T-helper 2 cell treated with Interferon-gamma antibody and Interleukin-4, amounts not matched to agents 5 μg/mL and 100 μg/mL, for 36 hours (primary cell): ENCODE data around the gene NTN4.

ENCODE experiments used
- DNase-seq: peaks from one replicate; pipeline ENCODE4 v3.0.0; 2021; ENCODE audit warnings: low spot score
- H3K27ac Mint-ChIP-seq: one replicate; pipeline ENCODE4 v1.8.0; 2021; ENCODE audit warnings: mild to moderate bottlenecking, mixed read lengths
- H3K27me3 Mint-ChIP-seq: one replicate; pipeline ENCODE4 v1.8.0; 2021; ENCODE audit warnings: low read depth, mixed read lengths
- H3K36me3 Mint-ChIP-seq: one replicate; pipeline ENCODE4 v1.8.0; 2021; ENCODE audit warnings: low read depth, mixed read lengths
- H3K4me1 Mint-ChIP-seq: one replicate; pipeline ENCODE4 v1.8.0; 2021; ENCODE audit warnings: low read depth, mixed read lengths
- H3K4me3 Mint-ChIP-seq: one replicate; pipeline ENCODE4 v1.8.0; 2022; ENCODE audit warnings: mild to moderate bottlenecking, moderate library complexity, mixed read lengths
- H3K9me3 Mint-ChIP-seq: one replicate; pipeline ENCODE4 v1.8.0; 2021; ENCODE audit warnings: mixed read lengths

The NTN4 gene

GRCh38 chr12:95723693-95724384, 66.7 kb downstream of the NTN4 start:
- no peak overlapping the region for H3K4me3 Mint-ChIP-seq
- peaks cover 7% of the 10 kb centered on the region for H3K9me3 Mint-ChIP-seq
- H3K27me3 Mint-ChIP-seq: peaks cover 4% of the 10 kb centered on the region
- H3K36me3 Mint-ChIP-seq: no peaks in the 10 kb centered on the region
- no peak for DNase-seq
- H3K4me1 Mint-ChIP-seq: no peaks in the 10 kb centered on the region
- no peak overlapping the region for H3K27ac Mint-ChIP-seq

GRCh38 chr12:95721320-95721719, 69.2 kb downstream of the NTN4 start:
- H3K4me1 Mint-ChIP-seq: no peaks in the 10 kb centered on the region
- H3K9me3 Mint-ChIP-seq: no peaks in the 10 kb centered on the region
- H3K4me3 Mint-ChIP-seq: no peak overlapping the region
- no peak overlapping the region for H3K27ac Mint-ChIP-seq
- DNase-seq: no peak
- peaks cover 9% of the 10 kb centered on the region for H3K27me3 Mint-ChIP-seq
- H3K36me3 Mint-ChIP-seq: no peaks in the 10 kb centered on the region

- H3K9me3 Mint-ChIP-seq: no peaks in the 10 kb centered on the region
- no peaks in the 10 kb centered on the region for H3K4me1 Mint-ChIP-seq
- no peak for DNase-seq
- H3K27me3 Mint-ChIP-seq: peaks cover 5% of the 10 kb centered on the region
- no peak overlapping the region for H3K27ac Mint-ChIP-seq
- H3K4me3 Mint-ChIP-seq: no peak overlapping the region
- no peaks in the 10 kb centered on the region for H3K36me3 Mint-ChIP-seq
Measured at GRCh38 chr12:95720146-95720545, 70.4 kb downstream of the NTN4 start.

- no peaks in the 10 kb centered on the region for H3K36me3 Mint-ChIP-seq
- no peak overlapping the region for H3K4me3 Mint-ChIP-seq
- H3K27ac Mint-ChIP-seq: no peak overlapping the region
- DNase-seq: no peak
- peaks cover 9% of the 10 kb centered on the region for H3K27me3 Mint-ChIP-seq
- H3K4me1 Mint-ChIP-seq: no peaks in the 10 kb centered on the region
- H3K9me3 Mint-ChIP-seq: no peaks in the 10 kb centered on the region
Measured at GRCh38 chr12:95718772-95719171, 71.8 kb downstream of the NTN4 start.

GRCh38 chr12:95718006-95718431, 72.5 kb downstream of the NTN4 start:
- Mint-ChIP-seq H3K9me3 (no peaks in the 10 kb centered on the region), H3K4me3 (no peak overlapping the region), H3K27me3 (peaks cover 9% of the 10 kb centered on the region), H3K27ac (no peak overlapping the region), H3K4me1 (no peaks in the 10 kb centered on the region), H3K36me3 (no peaks in the 10 kb centered on the region)
- DNase-seq: no peak

GRCh38 chr12:95717316-95717928, 73.1 kb downstream of the NTN4 start:
- no peak for DNase-seq
- Mint-ChIP-seq H3K4me3 (no peak overlapping the region), H3K27ac (no peak overlapping the region), H3K9me3 (no peaks in the 10 kb centered on the region), H3K36me3 (no peaks in the 10 kb centered on the region), H3K27me3 (peaks cover 9% of the 10 kb centered on the region), H3K4me1 (no peaks in the 10 kb centered on the region)

GRCh38 chr12:95715177-95715576, 75.4 kb downstream of the NTN4 start:
- Mint-ChIP-seq H3K4me1 (no peaks in the 10 kb centered on the region), H3K27ac (no peak overlapping the region), H3K4me3 (no peak overlapping the region), H3K27me3 (peaks cover 9% of the 10 kb centered on the region), H3K36me3 (no peaks in the 10 kb centered on the region), H3K9me3 (no peaks in the 10 kb centered on the region)
- no peak for DNase-seq

GRCh38 chr12:95712269-95712668, 78.3 kb downstream of the NTN4 start:
- Mint-ChIP-seq H3K4me1 (no peaks in the 10 kb centered on the region), H3K9me3 (no peaks in the 10 kb centered on the region)

GRCh38 chr12:95710386-95710785, 80.2 kb downstream of the NTN4 start:
- Mint-ChIP-seq H3K27ac (no peak overlapping the region), H3K27me3 (peaks cover 12% of the 10 kb centered on the region), H3K9me3 (no peaks in the 10 kb centered on the region), H3K4me1 (no peaks in the 10 kb centered on the region), H3K36me3 (no peaks in the 10 kb centered on the region), H3K4me3 (no peak overlapping the region)
- DNase-seq: no peak

More at GRCh38 chr12:95712269-95712668, 78.3 kb downstream of the NTN4 start:
- no peaks in the 10 kb centered on the region for H3K36me3 Mint-ChIP-seq
- no peak overlapping the region for H3K4me3 Mint-ChIP-seq
- peaks cover 11% of the 10 kb centered on the region for H3K27me3 Mint-ChIP-seq
- H3K27ac Mint-ChIP-seq: no peak overlapping the region
- DNase-seq: no peak

- Mint-ChIP-seq H3K9me3 (no peaks in the 10 kb centered on the region), H3K36me3 (no peaks in the 10 kb centered on the region), H3K27me3 (peaks cover 7% of the 10 kb centered on the region), H3K27ac (no peak overlapping the region), H3K4me3 (no peak overlapping the region), H3K4me1 (no peaks in the 10 kb centered on the region)
- no peak for DNase-seq
Measured at GRCh38 chr12:95709152-95709551, 81.4 kb downstream of the NTN4 start.

GRCh38 chr12:95705143-95705542, 85.4 kb downstream of the NTN4 start:
- H3K27ac Mint-ChIP-seq: no peak overlapping the region
- no peak overlapping the region for H3K4me3 Mint-ChIP-seq
- H3K9me3 Mint-ChIP-seq: no peaks in the 10 kb centered on the region
- no peak for DNase-seq
- peaks cover 7% of the 10 kb centered on the region for H3K27me3 Mint-ChIP-seq
- H3K4me1 Mint-ChIP-seq: no peaks in the 10 kb centered on the region
- H3K36me3 Mint-ChIP-seq: no peaks in the 10 kb centered on the region

GRCh38 chr12:95703986-95704385, 86.6 kb downstream of the NTN4 start:
- Mint-ChIP-seq H3K4me3 (no peak overlapping the region), H3K9me3 (no peaks in the 10 kb centered on the region), H3K27me3 (peaks cover 7% of the 10 kb centered on the region), H3K4me1 (no peaks in the 10 kb centered on the region), H3K27ac (no peak overlapping the region), H3K36me3 (no peaks in the 10 kb centered on the region)
- no peak for DNase-seq

GRCh38 chr12:95701722-95702418, 88.7 kb downstream of the NTN4 start:
- DNase-seq: no peak
- Mint-ChIP-seq H3K4me1 (no peaks in the 10 kb centered on the region), H3K27me3 (peaks cover 3% of the 10 kb centered on the region), H3K4me3 (no peak overlapping the region), H3K27ac (no peak overlapping the region), H3K36me3 (no peaks in the 10 kb centered on the region), H3K9me3 (no peaks in the 10 kb centered on the region)

- no peaks in the 10 kb centered on the region for H3K36me3 Mint-ChIP-seq
- no peaks in the 10 kb centered on the region for H3K4me1 Mint-ChIP-seq
- no peak overlapping the region for H3K4me3 Mint-ChIP-seq
- peaks cover 3% of the 10 kb centered on the region for H3K27me3 Mint-ChIP-seq
- DNase-seq: no peak
- H3K27ac Mint-ChIP-seq: no peak overlapping the region
- no peaks in the 10 kb centered on the region for H3K9me3 Mint-ChIP-seq
Measured at GRCh38 chr12:95701275-95701674, 89.3 kb downstream of the NTN4 start.
